K562 (cell line): ENCODE measurements around the gene DHPS. TPM values are rescaled to one million over a fixed set of nuclear protein-coding genes. Genes with fewer than 3 reads are reported as not detected.

Experiments
- ARID1B ChIP-seq: fragments of 450-650 bp; IDR thresholded peaks from 2 replicates; pipeline ENCODE4 v1.6.1; 2016; ENCODE audit warnings: antibody characterized with exemption, mild to moderate bottlenecking, inconsistent platforms
- ATF1 ChIP-seq, 2 experiments: fragments of 450-650 bp in 1 of 2; IDR thresholded peaks; 2 replicates each; pipeline ENCODE4 v1.6.1; 2016; ENCODE audit warnings: missing compliant biosample characterization in 1 of 2, missing genetic modification characterization in 1 of 2
- CHD4 ChIP-seq: fragments of 200-600 bp; sonication (generic); IDR thresholded peaks from 3 replicates; pipeline ENCODE4 v1.6.1; 2012; ENCODE audit warnings: low read depth, mild to moderate bottlenecking, mixed read lengths, low read length, inconsistent platforms; ENCODE audit not compliant: insufficient read depth, insufficient replicate concordance, poor library complexity, severe bottlenecking
- FOXP1 ChIP-seq: sonication (generic); formaldehyde crosslinking; IDR thresholded peaks from 2 replicates; pipeline ENCODE4 v1.8.0; 2022; ENCODE audit warnings: mild to moderate bottlenecking, missing genetic modification reagents
- GATAD2A ChIP-seq: fragments of 450-650 bp; IDR thresholded peaks from 2 replicates; pipeline ENCODE4 v1.6.1; 2017
- MCM3 ChIP-seq: fragments of 450-650 bp; IDR thresholded peaks from 2 replicates; pipeline ENCODE4 v1.6.1; 2016
- MIER1 ChIP-seq: fragments of 450-650 bp; IDR thresholded peaks from 2 replicates; pipeline ENCODE4 v1.6.1; 2016; ENCODE audit warnings: antibody characterized with exemption, mild to moderate bottlenecking, low read depth
- MYBL2 ChIP-seq, 2 experiments: fragments of 450-650 bp in 1 of 2; sonication (generic) in 1 of 2; formaldehyde crosslinking in 1 of 2; IDR thresholded peaks; 2 replicates each; pipeline versions ENCODE4 v1.6.1 to v1.8.1; 2017 to 2022; ENCODE audit warnings: borderline replicate concordance in 1 of 2, inconsistent platforms in 1 of 2, low read depth in 1 of 2, mild to moderate bottlenecking in 1 of 2, missing genetic modification reagents in 1 of 2, moderate library complexity in 1 of 2
- MYC ChIP-seq, 2 experiments: fragments of 250-450 bp in 1 of 2; sonication (Bioruptor Pico) in 1 of 2; IDR thresholded peaks; 2 replicates each; pipeline versions ENCODE4 v1.5.1 to v1.6.1; 2012 to 2021; ENCODE audit warnings: low read depth in 2 of 2, borderline replicate concordance in 1 of 2, improper control_type of control experiment in 1 of 2, low read length in 1 of 2, mild to moderate bottlenecking in 1 of 2, moderate library complexity in 1 of 2
- NFRKB ChIP-seq: fragments of 450-650 bp; IDR thresholded peaks from 2 replicates; pipeline ENCODE4 v1.6.1; 2016; ENCODE audit warnings: low read depth
- RNF2 ChIP-seq: sonication (generic); IDR thresholded peaks from 2 replicates; pipeline ENCODE4 v1.6.1; 2016
- SRF ChIP-seq, 2 experiments: fragments of 250-450, 450-650 bp in 1 of 2; sonication (Bioruptor Pico) in 1 of 2; sonication (generic) in 1 of 2; formaldehyde crosslinking; IDR thresholded peaks; 2 replicates each; pipeline versions ENCODE4 v1.5.0 to v1.5.1; 2020 to 2022; ENCODE audit warnings: mild to moderate bottlenecking in 1 of 2, missing genetic modification reagents in 1 of 2
- ZNF431 ChIP-seq: sonication (generic); formaldehyde crosslinking; IDR thresholded peaks from 2 replicates; pipeline ENCODE4 v1.8.0; 2022; ENCODE audit warnings: mild to moderate bottlenecking, missing genetic modification reagents
- polyA plus RNA-seq, 8 experiments: library from polyadenylated mRNA; depleted of rRNA in 4 of 8; stranded (reverse) in 5 of 8; unstranded in 3 of 8; fragments of >200 nt; fragmentation: Nextera tagmentation in 2 of 8; fragmentation: Illumina TruSeq in 1 of 8; extraction: Ambion mirVana in 2 of 8; extraction: Trizol in 1 of 8; gene quantifications; 2 replicates each; pipeline versions ENCODE4 v1.2.1 to v1.2.3, GENCODE V29; 2011 to 2014; ENCODE audit warnings: inconsistent platforms in 1 of 8, missing spikeins in 1 of 8
- total RNA-seq, 7 experiments: library from RNA; depleted of rRNA in 6 of 7; stranded (reverse); fragments of >200 nt in 6 of 7; fragmentation: Illumina TruSeq in 2 of 7; extraction: Trizol in 2 of 7; gene quantifications; 2 replicates each; pipeline versions ENCODE4 v1.2.1 to v1.2.3, GENCODE V29; 2011 to 2021; ENCODE audit warnings: low replicate concordance in 1 of 7
- TF ChIP-seq, protein P1 (sequence below): sonication (generic); formaldehyde crosslinking; IDR thresholded peaks from 2 replicates; pipeline ENCODE4 v1.8.0; 2022; ENCODE audit warnings: mild to moderate bottlenecking, missing genetic modification reagents
- TF ChIP-seq, protein P2 (sequence below): fragments of 450-650 bp; IDR thresholded peaks from 2 replicates; pipeline ENCODE4 v1.6.1; 2017; ENCODE audit warnings: antibody characterized with exemption, mild to moderate bottlenecking
- TF ChIP-seq, protein P3 (sequence below): fragments of 450-650 bp; IDR thresholded peaks from 2 replicates; pipeline ENCODE4 v1.6.1; 2016; ENCODE audit warnings: low read depth, mild to moderate bottlenecking, moderate library complexity

Gene DHPS
- total and polyA plus RNA-seq, 9 of the 15 experiments (the other 6 are each of a cell fraction or from before 2014, with no cell fraction given), result 47.1 to 110 (median 79.9) TPM

DNA sequence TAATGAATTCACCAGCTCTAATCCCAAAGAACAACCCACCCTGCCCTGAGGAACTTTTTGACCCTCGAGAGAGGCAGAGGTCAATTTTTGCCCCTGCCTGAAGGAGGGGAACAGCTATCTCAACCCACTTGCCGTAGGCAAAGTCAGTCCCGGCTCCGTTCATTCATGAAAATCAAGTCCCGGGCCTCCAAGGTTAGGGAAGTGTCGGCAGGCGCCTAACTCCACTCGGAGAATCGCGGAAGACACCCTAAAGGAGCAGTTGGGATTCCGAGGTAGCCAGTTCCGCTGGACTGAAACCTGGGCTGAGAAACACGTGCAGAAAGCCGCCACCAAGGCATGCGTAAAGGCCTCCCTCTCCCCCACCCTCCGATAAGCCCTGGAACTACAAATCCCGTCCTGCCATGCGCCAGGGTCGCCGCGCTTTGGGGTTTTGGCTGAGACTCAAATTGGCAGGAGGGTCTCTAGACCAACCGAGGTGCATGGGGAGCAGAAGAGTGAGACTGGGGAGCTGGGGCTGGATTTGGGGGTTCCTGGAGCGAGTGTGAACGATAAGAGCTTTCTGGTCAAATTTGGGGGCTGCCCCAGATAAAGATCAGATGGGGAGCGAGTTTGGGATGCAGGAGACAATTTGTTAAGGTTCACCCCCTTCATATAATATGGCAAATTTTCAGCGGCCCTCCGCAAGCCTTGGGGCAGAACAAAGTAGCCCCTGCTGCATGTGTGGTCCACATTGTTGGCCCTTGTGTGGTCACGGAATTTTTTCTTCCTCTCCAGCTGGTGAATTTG is 42.2 kb upstream of the DHPS start, which contains the start of gene TNPO2 (continued):
- TF ChIP-seq CHD4, result no peak
- TF ChIP-seq, protein P1, sequence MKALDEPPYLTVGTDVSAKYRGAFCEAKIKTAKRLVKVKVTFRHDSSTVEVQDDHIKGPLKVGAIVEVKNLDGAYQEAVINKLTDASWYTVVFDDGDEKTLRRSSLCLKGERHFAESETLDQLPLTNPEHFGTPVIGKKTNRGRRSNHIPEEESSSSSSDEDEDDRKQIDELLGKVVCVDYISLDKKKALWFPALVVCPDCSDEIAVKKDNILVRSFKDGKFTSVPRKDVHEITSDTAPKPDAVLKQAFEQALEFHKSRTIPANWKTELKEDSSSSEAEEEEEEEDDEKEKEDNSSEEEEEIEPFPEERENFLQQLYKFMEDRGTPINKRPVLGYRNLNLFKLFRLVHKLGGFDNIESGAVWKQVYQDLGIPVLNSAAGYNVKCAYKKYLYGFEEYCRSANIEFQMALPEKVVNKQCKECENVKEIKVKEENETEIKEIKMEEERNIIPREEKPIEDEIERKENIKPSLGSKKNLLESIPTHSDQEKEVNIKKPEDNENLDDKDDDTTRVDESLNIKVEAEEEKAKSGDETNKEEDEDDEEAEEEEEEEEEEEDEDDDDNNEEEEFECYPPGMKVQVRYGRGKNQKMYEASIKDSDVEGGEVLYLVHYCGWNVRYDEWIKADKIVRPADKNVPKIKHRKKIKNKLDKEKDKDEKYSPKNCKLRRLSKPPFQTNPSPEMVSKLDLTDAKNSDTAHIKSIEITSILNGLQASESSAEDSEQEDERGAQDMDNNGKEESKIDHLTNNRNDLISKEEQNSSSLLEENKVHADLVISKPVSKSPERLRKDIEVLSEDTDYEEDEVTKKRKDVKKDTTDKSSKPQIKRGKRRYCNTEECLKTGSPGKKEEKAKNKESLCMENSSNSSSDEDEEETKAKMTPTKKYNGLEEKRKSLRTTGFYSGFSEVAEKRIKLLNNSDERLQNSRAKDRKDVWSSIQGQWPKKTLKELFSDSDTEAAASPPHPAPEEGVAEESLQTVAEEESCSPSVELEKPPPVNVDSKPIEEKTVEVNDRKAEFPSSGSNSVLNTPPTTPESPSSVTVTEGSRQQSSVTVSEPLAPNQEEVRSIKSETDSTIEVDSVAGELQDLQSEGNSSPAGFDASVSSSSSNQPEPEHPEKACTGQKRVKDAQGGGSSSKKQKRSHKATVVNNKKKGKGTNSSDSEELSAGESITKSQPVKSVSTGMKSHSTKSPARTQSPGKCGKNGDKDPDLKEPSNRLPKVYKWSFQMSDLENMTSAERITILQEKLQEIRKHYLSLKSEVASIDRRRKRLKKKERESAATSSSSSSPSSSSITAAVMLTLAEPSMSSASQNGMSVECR, result peak; percentile 88
- TF ChIP-seq, protein P2, sequence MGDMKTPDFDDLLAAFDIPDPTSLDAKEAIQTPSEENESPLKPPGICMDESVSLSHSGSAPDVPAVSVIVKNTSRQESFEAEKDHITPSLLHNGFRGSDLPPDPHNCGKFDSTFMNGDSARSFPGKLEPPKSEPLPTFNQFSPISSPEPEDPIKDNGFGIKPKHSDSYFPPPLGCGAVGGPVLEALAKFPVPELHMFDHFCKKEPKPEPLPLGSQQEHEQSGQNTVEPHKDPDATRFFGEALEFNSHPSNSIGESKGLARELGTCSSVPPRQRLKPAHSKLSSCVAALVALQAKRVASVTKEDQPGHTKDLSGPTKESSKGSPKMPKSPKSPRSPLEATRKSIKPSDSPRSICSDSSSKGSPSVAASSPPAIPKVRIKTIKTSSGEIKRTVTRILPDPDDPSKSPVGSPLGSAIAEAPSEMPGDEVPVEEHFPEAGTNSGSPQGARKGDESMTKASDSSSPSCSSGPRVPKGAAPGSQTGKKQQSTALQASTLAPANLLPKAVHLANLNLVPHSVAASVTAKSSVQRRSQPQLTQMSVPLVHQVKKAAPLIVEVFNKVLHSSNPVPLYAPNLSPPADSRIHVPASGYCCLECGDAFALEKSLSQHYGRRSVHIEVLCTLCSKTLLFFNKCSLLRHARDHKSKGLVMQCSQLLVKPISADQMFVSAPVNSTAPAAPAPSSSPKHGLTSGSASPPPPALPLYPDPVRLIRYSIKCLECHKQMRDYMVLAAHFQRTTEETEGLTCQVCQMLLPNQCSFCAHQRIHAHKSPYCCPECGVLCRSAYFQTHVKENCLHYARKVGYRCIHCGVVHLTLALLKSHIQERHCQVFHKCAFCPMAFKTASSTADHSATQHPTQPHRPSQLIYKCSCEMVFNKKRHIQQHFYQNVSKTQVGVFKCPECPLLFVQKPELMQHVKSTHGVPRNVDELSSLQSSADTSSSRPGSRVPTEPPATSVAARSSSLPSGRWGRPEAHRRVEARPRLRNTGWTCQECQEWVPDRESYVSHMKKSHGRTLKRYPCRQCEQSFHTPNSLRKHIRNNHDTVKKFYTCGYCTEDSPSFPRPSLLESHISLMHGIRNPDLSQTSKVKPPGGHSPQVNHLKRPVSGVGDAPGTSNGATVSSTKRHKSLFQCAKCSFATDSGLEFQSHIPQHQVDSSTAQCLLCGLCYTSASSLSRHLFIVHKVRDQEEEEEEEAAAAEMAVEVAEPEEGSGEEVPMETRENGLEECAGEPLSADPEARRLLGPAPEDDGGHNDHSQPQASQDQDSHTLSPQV, result peak; percentile 67; the same call in 1 of the 2 replicates
- TF ChIP-seq ARID1B, result peak; percentile 12; the same call in 1 of the 2 replicates
- TF ChIP-seq MIER1, result no peak; the same call in 1 of the 2 replicates
- TF ChIP-seq MYBL2 (IDR thresholded peaks at IDR 0.05; ENCODE audit: low read depth), result no peak
- TF ChIP-seq MYBL2 (CRISPR knock-in tag; IDR thresholded peaks at IDR 0.05; ENCODE audit: borderline replicate concordance), result no peak
- TF ChIP-seq MCM3, result no peak
- TF ChIP-seq SRF (CRISPR knock-in tag; IDR thresholded peaks at IDR 0.05), result 0 out of 4 replicates have a peak, but pooled peaks of 1 of the 2 experiments have one; percentile 34
- TF ChIP-seq, protein P3, sequence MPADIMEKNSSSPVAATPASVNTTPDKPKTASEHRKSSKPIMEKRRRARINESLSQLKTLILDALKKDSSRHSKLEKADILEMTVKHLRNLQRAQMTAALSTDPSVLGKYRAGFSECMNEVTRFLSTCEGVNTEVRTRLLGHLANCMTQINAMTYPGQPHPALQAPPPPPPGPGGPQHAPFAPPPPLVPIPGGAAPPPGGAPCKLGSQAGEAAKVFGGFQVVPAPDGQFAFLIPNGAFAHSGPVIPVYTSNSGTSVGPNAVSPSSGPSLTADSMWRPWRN, result 0 out of 2 replicates have a peak, but pooled peaks have one; percentile 9
- 0 out of 2 replicates have a peak, but pooled peaks have one; percentile 19 for TF ChIP-seq ZNF431 (CRISPR knock-in tag)
- peak; percentile 66; the same call in 1 of the 2 replicates for TF ChIP-seq RNF2
- TF ChIP-seq NFRKB, result peak; percentile 24
- TF ChIP-seq FOXP1 (CRISPR knock-in tag), result peak; percentile 75; the same call in 1 of the 2 replicates
- peak; percentile 49; the same call in 1 of the 2 replicates for TF ChIP-seq GATAD2A
- TF ChIP-seq MYC (IDR thresholded peaks at IDR 0.05; ENCODE audit: low read depth, low read length), result peak; percentile 98
- peak; percentile 55; the same call in 1 of the 2 replicates for TF ChIP-seq MYC (CRISPR knock-in tag; IDR thresholded peaks at IDR 0.05; ENCODE audit: borderline replicate concordance, low read depth)
- TF ChIP-seq ATF1 (CRISPR knock-in tag; IDR thresholded peaks at IDR 0.05), result no peak
- peak; percentile 57 for TF ChIP-seq ATF1 (tag; IDR thresholded peaks at IDR 0.05)
